OCI-LY1 (cell line): Measurements from ENCODE around the gene GALNT10.

Experiments used
- H2AFZ ChIP-seq: fragments of 200-600 bp; sonication (generic), shearing (Covaris generic); 2 replicates; pipeline ENCODE4 v1.6.0; 2014; ENCODE audit warnings: antibody characterized with exemption, mild to moderate bottlenecking, low read length
- H3F3A ChIP-seq: fragments of 200-600 bp; sonication (generic), shearing (Covaris generic); 2 replicates; pipeline ENCODE4 v1.6.0; 2014; ENCODE audit warnings: mild to moderate bottlenecking, antibody characterized with exemption, low read length, moderate library complexity; ENCODE audit not compliant: insufficient read depth
- H3K27ac ChIP-seq: fragments of 200-600 bp; sonication (generic); 2 replicates; pipeline ENCODE4 v1.5.1; 2014; ENCODE audit warnings: low read length, mixed run types, mild to moderate bottlenecking, low read depth; ENCODE audit not compliant: poor library complexity, severe bottlenecking
- H3K27me3 ChIP-seq: fragments of 200-600 bp; sonication (generic); 2 replicates; pipeline ENCODE4 v1.6.0; 2014; ENCODE audit warnings: antibody characterized with exemption, mild to moderate bottlenecking, low read length, moderate library complexity; ENCODE audit not compliant: insufficient read depth
- H3K36me3 ChIP-seq: fragments of 200-600 bp; sonication (generic); 2 replicates; pipeline ENCODE4 v1.6.1; 2014; ENCODE audit warnings: mild to moderate bottlenecking, antibody characterized with exemption, low read length, moderate library complexity, mixed read lengths; ENCODE audit not compliant: insufficient read depth
- H3K4me1 ChIP-seq: fragments of 200-600 bp; sonication (generic); 2 replicates; pipeline ENCODE4 v1.5.1; 2014; ENCODE audit warnings: mild to moderate bottlenecking, low read length, moderate library complexity; ENCODE audit not compliant: insufficient read depth, severe bottlenecking
- H3K4me2 ChIP-seq: fragments of 200-600 bp; sonication (generic), shearing (Covaris generic); 2 replicates; pipeline ENCODE4 v1.6.1; 2014; ENCODE audit warnings: low read length
- H3K4me3 ChIP-seq: fragments of 200-600 bp; sonication (generic); 2 replicates; pipeline ENCODE4 v1.5.1; 2014; ENCODE audit warnings: low read length, low read depth, mild to moderate bottlenecking, mixed read lengths; ENCODE audit not compliant: poor library complexity, severe bottlenecking
- H3K79me2 ChIP-seq: fragments of 200-600 bp; shearing (Covaris generic); 2 replicates; pipeline ENCODE4 v1.6.1; 2016; ENCODE audit warnings: mixed run types, low read length, mixed read lengths; ENCODE audit not compliant: insufficient read depth
- H3K9ac ChIP-seq: fragments of 200-600 bp; sonication (generic), shearing (Covaris generic); 2 replicates; pipeline ENCODE4 v1.6.1; 2014; ENCODE audit warnings: mild to moderate bottlenecking, low read length, mixed read lengths
- H3K9me2 ChIP-seq: fragments of 200-600 bp; sonication (generic), shearing (Covaris generic); 2 replicates; pipeline ENCODE4 v1.6.1; 2014; ENCODE audit warnings: low read depth, mild to moderate bottlenecking, low read length, mixed read lengths
- H3K9me3 ChIP-seq: fragments of 200-600 bp; shearing (Covaris generic); 2 replicates; pipeline ENCODE4 v1.6.1; 2014; ENCODE audit warnings: low read length, mixed read lengths
- H4K20me1 ChIP-seq: fragments of 200-600 bp; sonication (generic), shearing (Covaris generic); 2 replicates; pipeline ENCODE4 v1.6.0; 2016; ENCODE audit warnings: mild to moderate bottlenecking, low read length; ENCODE audit not compliant: insufficient read depth
- CTCF ChIP-seq: fragments of 200-600 bp; sonication (generic), shearing (Covaris generic); IDR thresholded peaks from 2 replicates; pipeline ENCODE4 v1.5.1; 2017; ENCODE audit warnings: mild to moderate bottlenecking, antibody characterized with exemption, low read length, moderate library complexity, mixed read lengths
- EZH2 ChIP-seq: fragments of 200-600 bp; sonication (generic), shearing (Covaris generic); IDR thresholded peaks from 2 replicates; pipeline ENCODE4 v1.8.0; 2017; ENCODE audit warnings: borderline replicate concordance, mixed run types, mild to moderate bottlenecking, antibody characterized with exemption, low read length, moderate library complexity, mixed read lengths

Gene GALNT10

GRCh38 chr5:154157483-154158378 is 32.8 kb upstream of the GALNT10 start:
- no peak overlapping the region for H3K4me3 ChIP-seq
- TF ChIP-seq CTCF (peak; percentile 75), EZH2 (no peak)
- no peaks in the 10 kb centered on the region for H3K27me3 ChIP-seq
- no peaks in the 10 kb centered on the region for H3K4me1 ChIP-seq
- H3K36me3 ChIP-seq: no peaks in the 10 kb centered on the region
- no peak overlapping the region for H3K27ac ChIP-seq
- H4K20me1 ChIP-seq: no peaks in the 10 kb centered on the region
- H3K9me3 ChIP-seq: no peaks in the 10 kb centered on the region
- no peak overlapping the region for H3K4me2 ChIP-seq
- no peaks in the 10 kb centered on the region for H3F3A ChIP-seq
- no peaks in the 10 kb centered on the region for H3K9me2 ChIP-seq
- H3K79me2 ChIP-seq: no peaks in the 10 kb centered on the region
- H3K9ac ChIP-seq: no peak overlapping the region
- no peak overlapping the region for H2AFZ ChIP-seq

GRCh38 chr5:154158379-154158737 is 32.2 kb upstream of the GALNT10 start:
- H3K79me2 ChIP-seq: no peaks in the 10 kb centered on the region
- no peaks in the 10 kb centered on the region for H3K27me3 ChIP-seq

GRCh38 chr5:154159343-154159742 is 31.2 kb upstream of the GALNT10 start:
- Histone ChIP-seq H3K9me2 (no peaks in the 10 kb centered on the region), H3K27ac (no peak overlapping the region), H3K4me1 (no peaks in the 10 kb centered on the region), H4K20me1 (no peaks in the 10 kb centered on the region), H3K4me3 (no peak overlapping the region), H3K4me2 (no peak overlapping the region), H3K79me2 (no peaks in the 10 kb centered on the region), H3K9ac (no peak overlapping the region), H3K27me3 (no peaks in the 10 kb centered on the region), H2AFZ (no peak overlapping the region), H3F3A (no peaks in the 10 kb centered on the region), H3K9me3 (no peaks in the 10 kb centered on the region), H3K36me3 (no peaks in the 10 kb centered on the region)
- TF ChIP-seq CTCF: no peak
- TF ChIP-seq EZH2: no peak

More at GRCh38 chr5:154158379-154158737, 32.2 kb upstream of the GALNT10 start:
- H4K20me1 ChIP-seq: no peaks in the 10 kb centered on the region
- H2AFZ ChIP-seq: no peak overlapping the region
- H3F3A ChIP-seq: no peaks in the 10 kb centered on the region
- no peak overlapping the region for H3K4me3 ChIP-seq
- H3K27ac ChIP-seq: no peak overlapping the region
- no peaks in the 10 kb centered on the region for H3K9me3 ChIP-seq
- H3K4me1 ChIP-seq: no peaks in the 10 kb centered on the region
- H3K36me3 ChIP-seq: no peaks in the 10 kb centered on the region
- no peaks in the 10 kb centered on the region for H3K9me2 ChIP-seq
- no peak overlapping the region for H3K4me2 ChIP-seq
- H3K9ac ChIP-seq: no peak overlapping the region
- TF ChIP-seq EZH2 (no peak), CTCF (no peak)
